Bronchial epithelial cell (primary cell): Measurements from ENCODE around the gene C1orf21. TPM values are rescaled to one million over a fixed set of nuclear protein-coding genes. Genes with fewer than 3 reads are reported as not detected.

Source experiments
- DNase-seq: peaks from one replicate; pipeline ENCODE4 v3.0.0-alpha.2; 2010; ENCODE audit warnings: low read depth
- FAIRE-seq: peaks from 2 replicates; lab custom pipeline; 2011; peaks lifted over from hg19 to GRCh38; lab: Jason Lieb, UNC
- H3K27me3 ChIP-seq: 2 replicates; pipeline ENCODE4 v1.5.1; 2011; ENCODE audit warnings: low read length; ENCODE audit not compliant: control insufficient read depth, insufficient read depth
- H3K36me3 ChIP-seq: 2 replicates; pipeline ENCODE4 v1.5.1; 2011; ENCODE audit warnings: low read length; ENCODE audit not compliant: control insufficient read depth, insufficient read depth
- H3K4me3 ChIP-seq: 2 replicates; pipeline ENCODE4 v1.5.1; 2011; ENCODE audit warnings: mild to moderate bottlenecking, low read depth, low read length, control low read depth
- total RNA-seq: library from RNA; depleted of rRNA; stranded (reverse); fragments of >200 nt; gene quantifications from 2 replicates; pipeline ENCODE4 v1.2.1, GENCODE V29; 2014
- TF ChIP-seq, protein P1 (sequence below): IDR thresholded peaks from 2 replicates; pipeline ENCODE4 v1.5.1; 2011; ENCODE audit warnings: mild to moderate bottlenecking, moderate library complexity, low read length, control low read depth, inconsistent platforms; ENCODE audit not compliant: insufficient read depth, severe bottlenecking

Gene C1orf21
- total RNA-seq, 1 donor from 2014 or later: 10.3 TPM

DNA sequence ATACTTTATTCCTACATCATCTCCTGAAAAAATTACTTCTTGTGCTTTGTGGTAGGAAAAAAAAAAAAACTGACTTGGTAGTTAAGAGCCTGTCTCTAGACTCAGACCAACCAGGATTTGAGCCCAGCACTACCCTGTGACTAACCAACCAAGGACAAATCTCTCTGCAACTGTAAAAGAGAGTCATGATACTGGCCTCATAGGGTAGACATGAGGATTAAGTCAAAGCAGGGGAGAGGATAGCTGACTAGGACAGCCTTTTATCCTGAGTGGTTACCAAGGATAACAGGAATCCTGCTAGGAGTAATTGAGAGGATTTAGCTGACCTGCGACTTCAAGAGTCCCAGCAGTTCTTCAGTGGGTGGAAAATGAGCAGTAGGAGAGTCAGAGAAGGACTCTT is 112.8 kb downstream of the C1orf21 start:
- FAIRE-seq (no peak), DNase-seq (no peak)
- Histone ChIP-seq H3K4me3 (no peak overlapping the region), H3K27me3 (no peaks in the 10 kb centered on the region), H3K36me3 (no peaks in the 10 kb centered on the region)
- TF ChIP-seq, protein P1, sequence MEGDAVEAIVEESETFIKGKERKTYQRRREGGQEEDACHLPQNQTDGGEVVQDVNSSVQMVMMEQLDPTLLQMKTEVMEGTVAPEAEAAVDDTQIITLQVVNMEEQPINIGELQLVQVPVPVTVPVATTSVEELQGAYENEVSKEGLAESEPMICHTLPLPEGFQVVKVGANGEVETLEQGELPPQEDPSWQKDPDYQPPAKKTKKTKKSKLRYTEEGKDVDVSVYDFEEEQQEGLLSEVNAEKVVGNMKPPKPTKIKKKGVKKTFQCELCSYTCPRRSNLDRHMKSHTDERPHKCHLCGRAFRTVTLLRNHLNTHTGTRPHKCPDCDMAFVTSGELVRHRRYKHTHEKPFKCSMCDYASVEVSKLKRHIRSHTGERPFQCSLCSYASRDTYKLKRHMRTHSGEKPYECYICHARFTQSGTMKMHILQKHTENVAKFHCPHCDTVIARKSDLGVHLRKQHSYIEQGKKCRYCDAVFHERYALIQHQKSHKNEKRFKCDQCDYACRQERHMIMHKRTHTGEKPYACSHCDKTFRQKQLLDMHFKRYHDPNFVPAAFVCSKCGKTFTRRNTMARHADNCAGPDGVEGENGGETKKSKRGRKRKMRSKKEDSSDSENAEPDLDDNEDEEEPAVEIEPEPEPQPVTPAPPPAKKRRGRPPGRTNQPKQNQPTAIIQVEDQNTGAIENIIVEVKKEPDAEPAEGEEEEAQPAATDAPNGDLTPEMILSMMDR: no peak

DNA sequence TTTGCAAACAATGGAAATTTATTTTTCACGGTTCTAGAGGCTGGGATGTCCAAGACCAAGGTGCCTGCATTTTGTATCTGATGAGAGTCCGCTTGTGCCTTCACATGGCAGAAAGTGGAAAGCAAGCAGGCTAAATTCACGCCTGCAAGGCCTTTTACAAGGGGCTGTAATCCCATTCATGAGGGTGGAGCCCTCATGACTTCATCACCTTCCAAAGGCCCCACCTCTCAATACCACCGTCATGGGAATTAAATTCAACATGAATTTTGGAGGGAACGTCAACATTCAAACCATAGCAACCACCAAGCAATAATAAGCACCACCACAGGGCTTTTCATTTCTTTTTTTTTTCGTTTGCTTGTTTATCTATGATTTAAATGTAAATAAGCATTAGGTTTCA is 115.3 kb downstream of the C1orf21 start:
- H3K27me3 ChIP-seq: no peaks in the 10 kb centered on the region
- no peak overlapping the region for H3K4me3 ChIP-seq
- DNase-seq: no peak
- TF ChIP-seq, protein P1: no peak
- no peaks in the 10 kb centered on the region for H3K36me3 ChIP-seq
- no peak for FAIRE-seq

GRCh38 chr1:184503221-184503749 is 116.5 kb downstream of the C1orf21 start:
- TF ChIP-seq, protein P1: no peak
- no peak for FAIRE-seq
- H3K27me3 ChIP-seq: no peaks in the 10 kb centered on the region

DNA sequence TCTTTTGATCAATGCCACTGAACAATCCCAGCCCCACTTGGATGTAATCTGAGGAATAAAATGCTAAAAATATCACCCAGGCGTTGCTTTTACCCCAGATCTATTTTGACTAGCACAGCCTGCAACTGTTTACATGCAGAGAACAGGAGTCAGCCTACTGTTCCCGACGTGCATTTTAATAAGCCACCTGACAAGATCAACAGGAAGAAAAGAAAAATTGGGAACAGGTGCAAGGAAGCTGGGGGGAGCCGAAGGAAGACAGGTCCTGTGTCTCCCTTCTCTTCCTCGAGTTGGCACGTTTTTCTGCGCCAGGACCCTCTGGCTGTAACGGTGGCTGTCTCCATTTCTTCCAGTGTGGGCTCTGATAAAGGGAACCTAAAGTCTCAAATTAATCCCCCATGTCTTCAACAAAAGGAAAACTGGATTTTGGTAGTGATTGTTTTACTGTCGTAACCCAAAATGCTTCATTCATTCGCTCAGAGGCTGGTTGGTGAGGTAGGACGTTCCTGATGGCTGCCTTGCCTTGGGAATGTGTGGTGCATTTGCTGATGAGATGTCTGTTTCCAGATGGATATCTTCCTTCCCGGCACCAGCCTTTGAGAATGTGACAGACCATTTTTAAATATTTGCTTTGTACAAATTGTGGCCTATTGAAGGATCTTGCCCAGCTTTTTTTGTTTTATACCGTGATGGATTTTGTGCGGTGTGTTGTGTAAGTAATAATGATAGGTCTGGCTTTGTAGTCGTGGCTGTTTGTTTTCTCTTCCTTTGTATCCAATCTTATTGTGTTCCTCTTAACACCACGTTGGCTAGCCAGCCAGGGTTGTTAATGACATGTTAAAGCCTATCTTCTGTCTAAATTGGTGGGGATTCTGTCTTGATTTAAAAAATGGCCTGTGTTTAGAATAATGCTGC is 117.5 kb downstream of the C1orf21 start:
- TF ChIP-seq, protein P1: no peak
- peak; percentile 85 for FAIRE-seq
- H3K36me3 ChIP-seq: no peaks in the 10 kb centered on the region

More at GRCh38 chr1:184503221-184503749, 116.5 kb downstream of the C1orf21 start:
- no peaks in the 10 kb centered on the region for H3K36me3 ChIP-seq
- no peak overlapping the region for H3K4me3 ChIP-seq
- no peak for DNase-seq

DNA sequence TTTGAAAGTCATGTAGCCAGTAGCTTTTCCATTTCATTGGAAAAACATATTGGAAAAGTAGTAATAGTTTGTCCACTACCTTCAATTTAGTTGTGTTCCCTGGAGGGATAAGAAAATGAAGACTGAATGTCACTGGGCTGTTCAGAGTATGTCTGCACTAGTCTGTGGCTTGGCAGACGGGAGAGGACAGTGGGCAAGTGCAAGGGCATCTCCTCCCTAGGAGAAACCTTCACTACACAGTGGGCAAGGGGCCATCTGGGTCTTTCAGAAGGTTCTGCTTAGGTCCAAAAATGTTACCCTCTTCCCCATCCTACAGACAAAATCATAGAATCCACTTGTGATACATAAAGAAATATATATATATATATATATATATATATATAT is 118.1 kb downstream of the C1orf21 start:
- no peak for FAIRE-seq
- H3K36me3 ChIP-seq: no peaks in the 10 kb centered on the region
- H3K4me3 ChIP-seq: no peak overlapping the region
- DNase-seq: no peak
- TF ChIP-seq, protein P1: no peak
- H3K27me3 ChIP-seq: no peaks in the 10 kb centered on the region

More for the DNA sequence above, 117.5 kb downstream of the C1orf21 start:
- Histone ChIP-seq H3K4me3 (no peak overlapping the region), H3K27me3 (no peaks in the 10 kb centered on the region)
- no peak for DNase-seq
